HCT116 (cell line): ENCODE measurements around the gene TAOK3. TPM values are rescaled to one million over a fixed set of nuclear protein-coding genes. Genes with fewer than 3 reads are reported as not detected.

Experiments used
- ATAC-seq: fragments of 200-7000 bp; cut with Tn5 transposase; 2 replicates; pipeline ENCODE4 v1.9.1; 2020; ENCODE audit warnings: mild to moderate bottlenecking, moderate library complexity
- BruUV-seq: library from RNA; stranded (reverse); fragments of 400-500 nt; replicated peaks from 2 replicates; lab custom pipeline; 2021; lab: Mats Ljungman, UMichigan
- CTCF ChIA-PET: fragments of 300-600 bp; sonication (Branson Sonifier 250); formaldehyde crosslinking; loops from one replicate; lab custom pipeline; 2021; ENCODE audit warnings: antibody characterized with exemption; lab: Charles Lee
- POLR2A ChIA-PET: fragments of 300-600, 350-600 bp; sonication (Branson Sonifier 250); formaldehyde crosslinking; loops from one replicate; lab custom pipeline; 2021; ENCODE audit warnings: antibody characterized with exemption; lab: Charles Lee
- RAD21 ChIA-PET, 2 experiments: fragments of 300-600 bp; sonication (Branson Sonifier 250); formaldehyde crosslinking; loops; one replicate each; lab custom pipeline; 2023; ENCODE audit warnings: low total read pairs in 2 of 2; ENCODE audit not compliant: uncharacterized antibody in 2 of 2, unreplicated experiment in 2 of 2, low non-redundant PET in 1 of 2; lab: Charles Lee
- DNase-seq: peaks from one replicate; pipeline ENCODE4 v3.0.0-alpha.2; 2010; ENCODE audit warnings: low read depth, low spot score
- H2AFZ ChIP-seq: fragments of 200-600 bp; shearing (Covaris generic), sonication (generic); 2 replicates; pipeline ENCODE4 v1.6.1; 2017; ENCODE audit warnings: low read depth, mixed run types, mixed read lengths, antibody characterized with exemption, low read length; ENCODE audit not compliant: poor library complexity, severe bottlenecking
- H3K27ac ChIP-seq: 2 replicates; pipeline ENCODE4 v1.5.1; 2012; ENCODE audit warnings: low read depth, low read length
- H3K27me3 ChIP-seq: fragments of 200-600 bp; sonication (generic); 2 replicates; pipeline ENCODE4 v1.6.1; 2016; ENCODE audit warnings: mixed run types, low read length, mixed read lengths; ENCODE audit not compliant: insufficient read depth
- H3K36me3 ChIP-seq, 2 experiments: fragments of 200-500 bp in 1 of 2; fragments of 200-600 bp in 1 of 2; sonication (Bioruptor generic) in 1 of 2; sonication (generic) in 1 of 2; 2 replicates each; pipeline versions ENCODE4 v1.5.1 to v1.6.1; 2014 to 2016; ENCODE audit warnings: low read length in 2 of 2, inconsistent platforms in 1 of 2, mixed read lengths in 1 of 2, mixed run types in 1 of 2; ENCODE audit not compliant: insufficient read depth in 2 of 2, control insufficient read depth in 1 of 2
- H3K4me1 ChIP-seq, 2 experiments: fragments of 200-600 bp in 1 of 2; sonication (generic) in 1 of 2; 2 replicates each; pipeline versions ENCODE4 v1.5.1 to v1.6.1; 2012 to 2017; ENCODE audit warnings: low read length in 2 of 2, inconsistent platforms in 1 of 2, mild to moderate bottlenecking in 1 of 2, mixed read lengths in 1 of 2, mixed run types in 1 of 2, moderate library complexity in 1 of 2; ENCODE audit not compliant: insufficient read depth in 2 of 2, control insufficient read depth in 1 of 2
- H3K4me2 ChIP-seq: fragments of 200-600 bp; sonication (generic); 2 replicates; pipeline ENCODE4 v1.6.1; 2017; ENCODE audit warnings: mixed run types, low read length, mixed read lengths
- H3K4me3 ChIP-seq, 2 experiments: fragments of 200-600 bp in 1 of 2; sonication (generic) in 1 of 2; replicated peaks in 1 of 2; 2 replicates each; pipeline ENCODE4 v1.5.1; 2011 to 2016; ENCODE audit warnings: low read length in 2 of 2, control low read depth in 1 of 2, low read depth in 1 of 2, mild to moderate bottlenecking in 1 of 2, mixed read lengths in 1 of 2, mixed run types in 1 of 2
- H3K79me2 ChIP-seq: fragments of 200-600 bp; sonication (generic); 2 replicates; pipeline ENCODE4 v1.6.1; 2017; ENCODE audit warnings: mild to moderate bottlenecking, mixed run types, low read length, moderate library complexity, mixed read lengths; ENCODE audit not compliant: insufficient read depth
- H3K9ac ChIP-seq: fragments of 200-600 bp; sonication (generic); 2 replicates; pipeline ENCODE4 v1.6.1; 2016; ENCODE audit warnings: low read length, mixed read lengths
- H3K9me2 ChIP-seq: fragments of 200-600 bp; sonication (generic), shearing (Covaris generic); 2 replicates; pipeline ENCODE4 v1.6.1; 2017; ENCODE audit warnings: mixed run types, mild to moderate bottlenecking, moderate library complexity; ENCODE audit not compliant: insufficient read depth
- H3K9me3 ChIP-seq, 2 experiments: fragments of 200-500 bp in 1 of 2; fragments of 200-600 bp in 1 of 2; sonication (Bioruptor generic) in 1 of 2; sonication (generic) in 1 of 2; 2 replicates each; pipeline ENCODE4 v1.6.1; 2014 to 2017; ENCODE audit warnings: low read length in 2 of 2, mixed read lengths in 2 of 2, inconsistent platforms in 1 of 2, low read depth in 1 of 2, mild to moderate bottlenecking in 1 of 2, mixed run types in 1 of 2, moderate library complexity in 1 of 2; ENCODE audit not compliant: control insufficient read depth in 1 of 2, insufficient read depth in 1 of 2
- H4K20me1 ChIP-seq: fragments of 200-600 bp; sonication (generic), shearing (Covaris generic); 2 replicates; pipeline ENCODE4 v1.6.1; 2017; ENCODE audit warnings: mixed run types, mild to moderate bottlenecking, moderate library complexity; ENCODE audit not compliant: insufficient read depth
- CEBPB ChIP-seq: IDR thresholded peaks from 2 replicates; pipeline ENCODE4 v1.6.1; 2012; ENCODE audit warnings: low read depth
- EGR1 ChIP-seq: IDR thresholded peaks from 2 replicates; pipeline ENCODE4 v1.6.1; 2012; ENCODE audit warnings: low read depth
- ELF1 ChIP-seq: IDR thresholded peaks from 2 replicates; pipeline ENCODE4 v1.6.1; 2012; ENCODE audit warnings: low read depth, borderline replicate concordance
- EZH2phosphoT487 ChIP-seq: fragments of 200-600 bp; IDR thresholded peaks from 2 replicates; pipeline ENCODE4 v1.6.1; 2018; ENCODE audit warnings: antibody characterized with exemption, borderline replicate concordance
- FOSL1 ChIP-seq: IDR thresholded peaks from 2 replicates; pipeline ENCODE4 v1.6.1; 2012; ENCODE audit warnings: low read depth
- JUND ChIP-seq: IDR thresholded peaks from 2 replicates; pipeline ENCODE4 v1.6.1; 2012
- MAX ChIP-seq: IDR thresholded peaks from 2 replicates; pipeline ENCODE4 v1.6.1; 2012
- POLR2AphosphoS5 ChIP-seq: IDR thresholded peaks from 2 replicates; pipeline ENCODE4 v1.6.1; 2011; ENCODE audit warnings: mild to moderate bottlenecking, low read depth, low read length, moderate library complexity
- RAD21 ChIP-seq: IDR thresholded peaks from 2 replicates; pipeline ENCODE4 v1.6.1; 2012; ENCODE audit warnings: low read depth, mild to moderate bottlenecking
- REST ChIP-seq: IDR thresholded peaks from 2 replicates; pipeline ENCODE4 v1.6.1; 2012; ENCODE audit warnings: low read depth
- SIN3A ChIP-seq: IDR thresholded peaks from 2 replicates; pipeline ENCODE4 v1.6.1; 2012; ENCODE audit warnings: low read depth
- SP1 ChIP-seq: IDR thresholded peaks from 2 replicates; pipeline ENCODE4 v1.6.1; 2012; ENCODE audit warnings: low read depth
- YY1 ChIP-seq: IDR thresholded peaks from 2 replicates; pipeline ENCODE4 v1.6.1; 2011; ENCODE audit warnings: low read length, low read depth, moderate library complexity, mild to moderate bottlenecking; ENCODE audit not compliant: insufficient replicate concordance; ENCODE audit errors: extremely low read depth
- ZNF274 ChIP-seq: fragments of 200-500 bp; sonication (Bioruptor generic); IDR thresholded peaks from 2 replicates; pipeline ENCODE4 v1.6.1; 2014; ENCODE audit warnings: mild to moderate bottlenecking, low read depth, low read length, inconsistent platforms
- intact Hi-C: fragments of 100-400 bp; cut with micrococcal nuclease; formaldehyde crosslinking; loops from 2 replicates; pipeline ENCODE4 v1.10.0; 2022
- total RNA-seq: library from RNA; stranded (reverse); gene quantifications from one replicate; pipeline ENCODE4 v1.2.1, GENCODE V29; 2021; ENCODE audit not compliant: unreplicated experiment
- TF ChIP-seq, protein P1 (sequence below), 3 experiments: fragments of 200-600 bp in 1 of 3; sonication (generic) in 1 of 3; IDR thresholded peaks in 2 of 3; conservative IDR thresholded peaks in 1 of 3; 2 replicates each; pipeline ENCODE4 v1.5.1; 2012 to 2017; ENCODE audit warnings: low read depth in 2 of 3, low read length in 2 of 3, antibody characterized with exemption in 1 of 3, borderline replicate concordance in 1 of 3, control low read depth in 1 of 3, mild to moderate bottlenecking in 1 of 3, mixed read lengths in 1 of 3, mixed run types in 1 of 3, moderate library complexity in 1 of 3; ENCODE audit not compliant: insufficient read depth in 1 of 3
- TF ChIP-seq, protein P2 (sequence below): IDR thresholded peaks from 2 replicates; pipeline ENCODE4 v1.6.1; 2011; ENCODE audit warnings: mild to moderate bottlenecking, low read length, moderate library complexity; ENCODE audit not compliant: insufficient replicate concordance; ENCODE audit errors: extremely low read depth

The TAOK3 gene
- total RNA-seq, 1 experiment from 2014 or later = 10.5 TPM

DNA sequence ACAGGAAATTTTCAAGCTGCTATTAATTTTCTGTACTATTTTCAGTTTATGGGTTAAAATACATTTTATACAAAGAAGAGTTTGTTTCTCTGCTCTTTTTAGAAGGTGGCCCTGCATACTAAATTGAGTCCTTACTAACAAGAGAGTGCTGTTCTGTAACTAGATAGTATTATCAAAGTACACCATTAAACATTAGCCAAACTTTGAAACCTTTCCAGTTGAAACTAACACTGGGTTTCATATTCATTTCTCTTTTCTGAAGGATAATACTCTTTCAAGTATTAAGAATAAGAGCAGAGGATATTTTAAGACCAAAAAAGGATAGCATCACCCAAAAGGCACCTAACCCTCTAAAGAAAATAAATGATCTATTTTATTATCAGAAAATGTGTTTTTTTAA, 189.6 kb downstream of the TAOK3 start:
- no peak overlapping the region for H3K27ac ChIP-seq
- H3K36me3 ChIP-seq = no peaks in the 10 kb centered on the region
- no peak overlapping the region for H3K4me3 ChIP-seq
- H3K79me2 ChIP-seq = no peaks in the 10 kb centered on the region
- H4K20me1 ChIP-seq = no peaks in the 10 kb centered on the region
- no peak overlapping the region for H2AFZ ChIP-seq
- ChIA-PET POLR2A (interaction anchor here (1.4 kb wide), 1 partner anchor 193 kb away, joined by 4 read pairs; the partner anchor contains the start of gene SUDS3), RAD21 (interaction anchor here (0.8 to 1.1 kb wide), 2 partner anchors 28 to 193 kb away, joined by 3 to 4 read pairs; partner anchors contain the start of gene SUDS3 (in 1 of the 2)), CTCF (interaction anchor here (0.6 to 4.4 kb wide), 4 partner anchors 15 to 194 kb away, joined by 3 to 76 read pairs (median 7); partner anchors contain the start of genes SUDS3 and TAOK3)
- no peaks in the 10 kb centered on the region for H3K9me3 ChIP-seq
- DNase-seq (no peak), ATAC-seq (no peak)
- H3K9ac ChIP-seq = no peak overlapping the region
- intact Hi-C loops = no loop called here
- BruUV-seq = no TSS peak
- H3K4me2 ChIP-seq = no peak overlapping the region
- TF ChIP-seq EZH2phosphoT487 (no peak), ZNF274 (no peak), RAD21 (no peak), YY1 (no peak), ELF1 (no peak), JUND (no peak), FOSL1 (no peak), SP1 (no peak), POLR2AphosphoS5 (no peak), SIN3A (no peak), MAX (no peak), REST (no peak), EGR1 (no peak), CEBPB (no peak)
- TF ChIP-seq, protein P1, sequence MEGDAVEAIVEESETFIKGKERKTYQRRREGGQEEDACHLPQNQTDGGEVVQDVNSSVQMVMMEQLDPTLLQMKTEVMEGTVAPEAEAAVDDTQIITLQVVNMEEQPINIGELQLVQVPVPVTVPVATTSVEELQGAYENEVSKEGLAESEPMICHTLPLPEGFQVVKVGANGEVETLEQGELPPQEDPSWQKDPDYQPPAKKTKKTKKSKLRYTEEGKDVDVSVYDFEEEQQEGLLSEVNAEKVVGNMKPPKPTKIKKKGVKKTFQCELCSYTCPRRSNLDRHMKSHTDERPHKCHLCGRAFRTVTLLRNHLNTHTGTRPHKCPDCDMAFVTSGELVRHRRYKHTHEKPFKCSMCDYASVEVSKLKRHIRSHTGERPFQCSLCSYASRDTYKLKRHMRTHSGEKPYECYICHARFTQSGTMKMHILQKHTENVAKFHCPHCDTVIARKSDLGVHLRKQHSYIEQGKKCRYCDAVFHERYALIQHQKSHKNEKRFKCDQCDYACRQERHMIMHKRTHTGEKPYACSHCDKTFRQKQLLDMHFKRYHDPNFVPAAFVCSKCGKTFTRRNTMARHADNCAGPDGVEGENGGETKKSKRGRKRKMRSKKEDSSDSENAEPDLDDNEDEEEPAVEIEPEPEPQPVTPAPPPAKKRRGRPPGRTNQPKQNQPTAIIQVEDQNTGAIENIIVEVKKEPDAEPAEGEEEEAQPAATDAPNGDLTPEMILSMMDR (IDR thresholded peaks at IDR 0.05 in 2 of 3, conservative IDR thresholded peaks at IDR 0.05 in 1 of 3; ENCODE audit: borderline replicate concordance in 1 of 3, insufficient read depth in 1 of 3, low read depth in 2 of 3, low read length in 2 of 3) = no peak
- TF ChIP-seq, protein P2, sequence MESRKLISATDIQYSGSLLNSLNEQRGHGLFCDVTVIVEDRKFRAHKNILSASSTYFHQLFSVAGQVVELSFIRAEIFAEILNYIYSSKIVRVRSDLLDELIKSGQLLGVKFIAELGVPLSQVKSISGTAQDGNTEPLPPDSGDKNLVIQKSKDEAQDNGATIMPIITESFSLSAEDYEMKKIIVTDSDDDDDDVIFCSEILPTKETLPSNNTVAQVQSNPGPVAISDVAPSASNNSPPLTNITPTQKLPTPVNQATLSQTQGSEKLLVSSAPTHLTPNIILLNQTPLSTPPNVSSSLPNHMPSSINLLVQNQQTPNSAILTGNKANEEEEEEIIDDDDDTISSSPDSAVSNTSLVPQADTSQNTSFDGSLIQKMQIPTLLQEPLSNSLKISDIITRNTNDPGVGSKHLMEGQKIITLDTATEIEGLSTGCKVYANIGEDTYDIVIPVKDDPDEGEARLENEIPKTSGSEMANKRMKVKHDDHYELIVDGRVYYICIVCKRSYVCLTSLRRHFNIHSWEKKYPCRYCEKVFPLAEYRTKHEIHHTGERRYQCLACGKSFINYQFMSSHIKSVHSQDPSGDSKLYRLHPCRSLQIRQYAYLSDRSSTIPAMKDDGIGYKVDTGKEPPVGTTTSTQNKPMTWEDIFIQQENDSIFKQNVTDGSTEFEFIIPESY = no peak
- peaks cover 0 to 3% of the 10 kb centered on the region in 2 experiments; a peak in 2 of 4 replicates for H3K4me1 ChIP-seq
- no peaks in the 10 kb centered on the region for H3K9me2 ChIP-seq
- H3K27me3 ChIP-seq = no peaks in the 10 kb centered on the region
